ACC112 (cell line): ENCODE data around the gene HIF1AN.
A peak's percentile ranks its signal among the peaks of the same experiment; 100 is the strongest.

Experiments
- H2AFZ ChIP-seq: fragments of 200-600 bp; sonication (generic); one replicate; pipeline ENCODE4 v1.6.0; 2017; ENCODE audit warnings: antibody characterized with exemption, low read length; ENCODE audit not compliant: unreplicated experiment
- H3K27ac ChIP-seq: fragments of 200-600 bp; sonication (generic); 2 replicates; pipeline ENCODE4 v1.5.1; 2014; ENCODE audit warnings: low read depth, mild to moderate bottlenecking, antibody characterized with exemption, low read length, moderate library complexity
- H3K27me3 ChIP-seq: fragments of 200-600 bp; sonication (generic); 2 replicates; pipeline ENCODE4 v1.6.1; 2014; ENCODE audit warnings: mild to moderate bottlenecking, antibody characterized with exemption, low read length, moderate library complexity, mixed read lengths; ENCODE audit not compliant: insufficient read depth
- H3K36me3 ChIP-seq: fragments of 200-600 bp; sonication (generic); 2 replicates; pipeline ENCODE4 v1.6.1; 2016; ENCODE audit warnings: mild to moderate bottlenecking, antibody characterized with exemption, low read length, moderate library complexity, mixed read lengths; ENCODE audit not compliant: insufficient read depth
- H3K4me1 ChIP-seq: fragments of 200-600 bp; sonication (generic); one replicate; pipeline ENCODE4 v1.6.1; 2016; ENCODE audit warnings: low read length, mixed read lengths; ENCODE audit not compliant: insufficient read depth, unreplicated experiment, control insufficient read depth
- H3K4me3 ChIP-seq: fragments of 200-600 bp; sonication (generic); 2 replicates; pipeline ENCODE4 v1.5.1; 2014; ENCODE audit warnings: mild to moderate bottlenecking, low read depth, low read length
- H3K79me2 ChIP-seq: fragments of 200-600 bp; sonication (generic); one replicate; pipeline ENCODE4 v1.6.0; 2016; ENCODE audit warnings: low read length; ENCODE audit not compliant: control insufficient read depth, unreplicated experiment, insufficient read depth

HIF1AN gene

DNA sequence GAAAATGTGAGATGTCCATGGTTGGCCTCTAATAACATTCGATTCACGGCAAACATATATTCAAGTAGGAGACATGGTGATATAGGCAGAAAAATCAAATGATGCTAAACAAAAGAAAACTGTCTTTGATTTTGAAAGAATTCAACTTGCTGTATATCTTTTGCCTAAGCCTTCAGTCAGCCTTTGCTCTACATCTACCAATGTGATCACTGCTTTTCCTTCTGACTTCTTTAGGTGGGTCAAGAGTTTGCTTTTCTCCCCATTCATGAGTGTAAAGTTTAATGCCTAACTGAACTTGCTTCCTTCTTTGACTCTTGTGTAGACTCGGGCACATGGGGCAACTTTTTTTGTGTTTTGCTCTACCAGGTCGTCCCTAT is 417 bp upstream of the HIF1AN start:
- Histone ChIP-seq H3K4me3 (peak overlapping the region; percentile 90), H3K36me3 (peaks cover 17% of the 10 kb centered on the region), H3K27ac (no peak overlapping the region), H3K79me2 (peaks cover 30% of the 10 kb centered on the region), H2AFZ (peak overlapping the region; percentile 100), H3K27me3 (no peaks in the 10 kb centered on the region), H3K4me1 (peaks cover 25% of the 10 kb centered on the region)

- peaks cover 23% of the 10 kb centered on the region for H3K4me1 ChIP-seq
- H3K27ac ChIP-seq, result no peak overlapping the region
- no peak overlapping the region for H2AFZ ChIP-seq
- peaks cover 29% of the 10 kb centered on the region for H3K79me2 ChIP-seq
- peaks cover 20% of the 10 kb centered on the region for H3K36me3 ChIP-seq
- peak overlapping the region; percentile 90; the same call in 1 of the 2 replicates for H3K4me3 ChIP-seq
- no peaks in the 10 kb centered on the region for H3K27me3 ChIP-seq
Observed at GRCh38 chr10:100537475-100537874, 1.7 kb downstream of the HIF1AN start.

DNA sequence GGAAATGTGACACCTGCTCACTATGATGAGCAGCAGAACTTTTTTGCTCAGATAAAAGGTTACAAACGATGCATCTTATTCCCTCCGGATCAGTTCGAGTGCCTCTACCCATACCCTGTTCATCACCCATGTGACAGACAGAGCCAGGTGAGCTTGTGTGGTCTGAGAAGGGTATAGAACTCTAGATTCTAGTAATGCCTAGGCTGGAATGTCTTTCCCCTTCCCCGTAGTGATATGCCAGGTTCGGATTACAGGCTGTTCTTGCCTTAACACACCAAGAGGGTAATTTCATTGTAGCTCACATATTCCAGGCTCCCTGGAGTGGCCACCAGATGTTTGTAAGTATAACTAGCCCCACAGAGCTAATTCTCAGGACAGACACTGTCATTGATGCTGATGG is 9.2 kb downstream of the HIF1AN start:
- H3K36me3 ChIP-seq, result peaks cover 21% of the 10 kb centered on the region

DNA sequence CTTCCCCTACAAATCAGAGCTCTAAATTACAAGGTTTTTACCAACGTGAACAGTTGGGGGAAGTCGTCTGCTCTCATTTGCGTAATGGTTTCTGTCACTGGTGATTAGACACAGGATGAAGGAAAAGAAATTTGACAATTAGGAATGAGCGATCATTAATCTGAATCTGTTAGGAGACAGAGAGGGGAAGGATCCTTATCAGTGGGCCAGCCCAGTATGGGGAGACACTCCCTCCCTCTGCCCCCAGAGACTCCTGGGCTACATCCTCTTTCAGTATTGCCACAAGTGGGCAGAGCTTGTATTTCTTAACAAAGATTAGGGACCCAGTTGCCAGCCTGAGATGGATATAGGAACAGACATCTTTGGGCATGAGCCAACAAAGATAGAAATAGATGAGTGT is 15.5 kb downstream of the HIF1AN start:
- no peaks in the 10 kb centered on the region for H3K4me1 ChIP-seq
- H3K36me3 ChIP-seq, result peaks cover 15% of the 10 kb centered on the region
- no peaks in the 10 kb centered on the region for H3K79me2 ChIP-seq
- no peak overlapping the region for H2AFZ ChIP-seq
- H3K27me3 ChIP-seq, result no peaks in the 10 kb centered on the region
- H3K27ac ChIP-seq, result no peak overlapping the region
- no peak overlapping the region for H3K4me3 ChIP-seq

More for the DNA sequence above, 9.2 kb downstream of the HIF1AN start:
- no peak overlapping the region for H2AFZ ChIP-seq
- no peak overlapping the region for H3K27ac ChIP-seq
- no peak overlapping the region for H3K4me3 ChIP-seq
- no peaks in the 10 kb centered on the region for H3K27me3 ChIP-seq
- H3K4me1 ChIP-seq, result no peaks in the 10 kb centered on the region
- no peaks in the 10 kb centered on the region for H3K79me2 ChIP-seq

DNA sequence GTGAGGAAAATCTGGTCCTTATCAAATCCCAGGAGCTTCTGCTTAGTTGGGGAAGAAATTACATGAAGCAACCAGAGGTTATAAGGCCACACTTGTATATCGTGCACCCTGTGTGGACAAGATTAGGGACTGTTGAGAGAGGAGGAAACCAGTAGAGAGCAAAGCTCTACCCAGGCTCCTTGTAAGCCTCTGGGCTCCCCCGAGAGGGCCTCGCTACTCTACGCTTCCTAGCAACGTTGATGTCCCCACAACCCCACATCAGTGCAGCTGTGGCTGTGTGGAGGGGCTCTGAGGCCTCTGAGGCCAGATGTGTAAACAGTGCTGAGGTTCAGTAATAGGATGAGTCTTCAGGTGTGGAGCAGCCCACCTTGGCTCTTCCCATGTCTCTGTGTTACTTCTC is 16.0 kb downstream of the HIF1AN start:
- Histone ChIP-seq H3K4me1 (no peaks in the 10 kb centered on the region), H3K4me3 (no peak overlapping the region), H3K79me2 (no peaks in the 10 kb centered on the region), H2AFZ (no peak overlapping the region), H3K27me3 (no peaks in the 10 kb centered on the region), H3K36me3 (peaks cover 15% of the 10 kb centered on the region), H3K27ac (no peak overlapping the region)

DNA sequence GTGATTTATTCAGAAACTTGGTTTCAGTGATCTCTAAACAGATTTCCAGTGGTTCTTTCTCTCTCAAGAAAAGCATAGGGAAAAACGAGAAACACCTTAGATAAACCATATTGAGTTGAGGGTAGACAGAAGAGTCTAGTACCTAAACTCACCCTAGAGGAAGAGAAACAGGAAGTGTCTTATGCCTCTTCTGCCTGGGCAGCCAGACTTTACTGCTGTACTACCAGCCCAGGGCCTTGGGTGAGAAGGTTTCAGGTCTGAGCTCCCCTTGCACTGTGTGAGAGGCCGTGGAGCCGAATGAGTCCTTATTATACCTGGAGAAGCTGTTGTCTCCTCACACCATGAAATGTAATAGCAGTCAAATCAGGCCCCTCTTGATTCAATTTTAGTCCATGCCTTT is 18.2 kb downstream of the HIF1AN start:
- Histone ChIP-seq H3K27me3 (no peaks in the 10 kb centered on the region), H3K4me3 (no peak overlapping the region), H3K27ac (no peak overlapping the region), H2AFZ (no peak overlapping the region), H3K4me1 (no peaks in the 10 kb centered on the region), H3K79me2 (no peaks in the 10 kb centered on the region), H3K36me3 (peaks cover 8% of the 10 kb centered on the region; the same call in 1 of the 2 replicates)

GRCh38 chr10:100554902-100555301 is 19.2 kb downstream of the HIF1AN start:
- Histone ChIP-seq H3K4me3 (no peak overlapping the region), H3K36me3 (peaks cover 6% of the 10 kb centered on the region; the same call in 1 of the 2 replicates), H3K27ac (no peak overlapping the region), H2AFZ (no peak overlapping the region), H3K27me3 (no peaks in the 10 kb centered on the region), H3K4me1 (no peaks in the 10 kb centered on the region), H3K79me2 (no peaks in the 10 kb centered on the region)

DNA sequence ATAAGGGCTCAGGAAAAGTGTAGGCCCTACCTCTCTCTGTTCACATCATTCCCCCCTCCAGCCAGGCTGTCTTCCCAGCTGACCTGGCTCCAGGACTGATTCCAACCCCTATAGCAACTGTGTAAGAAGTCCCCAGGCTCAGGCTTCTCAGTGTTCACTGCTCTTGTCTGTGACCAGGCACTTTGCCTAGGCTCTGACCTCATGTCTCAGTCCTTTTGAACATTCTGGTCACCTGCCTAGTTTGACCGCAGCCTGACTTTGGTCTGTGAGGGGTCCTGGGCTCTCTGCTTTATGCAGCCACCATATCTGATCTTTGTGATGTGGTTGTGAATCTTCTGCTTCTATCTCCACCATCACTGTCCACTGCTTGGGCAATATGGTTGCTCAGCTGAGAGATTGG is 24.5 kb downstream of the HIF1AN start:
- Histone ChIP-seq H3K27me3 (peaks cover 8% of the 10 kb centered on the region), H2AFZ (no peak overlapping the region), H3K4me3 (no peak overlapping the region), H3K4me1 (no peaks in the 10 kb centered on the region), H3K27ac (no peak overlapping the region), H3K36me3 (no peaks in the 10 kb centered on the region), H3K79me2 (no peaks in the 10 kb centered on the region)

GRCh38 chr10:100561005-100561404 is 25.3 kb downstream of the HIF1AN start:
- Histone ChIP-seq H3K36me3 (no peaks in the 10 kb centered on the region), H3K27ac (no peak overlapping the region)

DNA sequence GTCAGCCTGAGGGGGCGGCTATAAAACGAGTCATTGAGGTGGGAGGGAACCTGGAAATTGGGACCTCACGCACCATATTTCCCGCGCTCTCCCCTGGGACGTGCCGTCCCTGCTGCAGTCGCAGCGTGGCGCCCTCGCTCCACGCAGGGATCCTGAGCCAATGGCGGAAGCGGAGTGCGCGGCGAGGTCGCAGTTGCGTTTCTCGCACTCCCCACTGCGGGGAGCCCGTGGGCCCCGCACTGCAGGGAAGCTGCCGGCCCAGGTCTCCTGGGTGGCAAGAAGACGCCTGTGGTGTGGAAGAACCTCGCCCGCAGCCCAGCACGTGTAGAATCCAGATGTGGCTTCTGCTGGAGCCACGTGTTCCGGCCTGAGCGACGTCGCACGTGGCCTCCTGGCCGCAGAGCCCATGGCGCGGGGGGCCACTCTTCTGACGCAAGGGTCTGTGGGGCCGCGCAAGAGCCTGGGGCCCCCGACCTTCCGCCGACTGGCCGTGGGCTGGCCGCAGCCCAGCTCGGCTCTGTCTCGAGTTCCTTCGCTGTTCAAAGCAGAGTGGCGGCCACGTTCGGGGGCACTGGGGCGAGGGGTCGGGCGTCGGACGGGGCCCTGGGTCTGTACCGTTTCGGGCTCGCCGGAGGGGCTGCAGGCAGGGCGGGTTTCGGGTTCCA is 26.4 kb downstream of the HIF1AN start:
- Histone ChIP-seq H3K79me2 (no peaks in the 10 kb centered on the region), H3K4me3 (peak overlapping the region; percentile 8), H2AFZ (no peak overlapping the region), H3K27ac (no peak overlapping the region), H3K27me3 (peaks cover 26% of the 10 kb centered on the region), H3K36me3 (no peaks in the 10 kb centered on the region), H3K4me1 (no peaks in the 10 kb centered on the region)

More at GRCh38 chr10:100561005-100561404, 25.3 kb downstream of the HIF1AN start:
- Histone ChIP-seq H3K79me2 (no peaks in the 10 kb centered on the region), H3K27me3 (peaks cover 15% of the 10 kb centered on the region), H2AFZ (no peak overlapping the region), H3K4me3 (no peak overlapping the region), H3K4me1 (no peaks in the 10 kb centered on the region)

GRCh38 chr10:100565206-100565985 is 29.7 kb downstream of the HIF1AN start:
- Histone ChIP-seq H3K79me2 (no peaks in the 10 kb centered on the region), H3K4me3 (no peak overlapping the region), H2AFZ (no peak overlapping the region), H3K36me3 (no peaks in the 10 kb centered on the region), H3K27ac (no peak overlapping the region), H3K27me3 (peaks cover 58% of the 10 kb centered on the region), H3K4me1 (no peaks in the 10 kb centered on the region)
